CD4-positive, alpha-beta T cell treated with Interleukin-6 at 100 ng/mL for 8 hours (primary cell): ENCODE measurements around the gene CCM2.
"Not testable (repeated sequence)": the region's sequence is repeated elsewhere in the genome, so short reads cannot be mapped to it uniquely, and the experiment has no call there.

Experiments
- DNase-seq: peaks from one replicate; pipeline ENCODE4 v3.0.0-alpha.2; 2020; ENCODE audit warnings: mixed read lengths, low spot score

The CCM2 gene

GRCh38 chr7:44982535-44982923 is 17.5 kb upstream of the CCM2 start:
- no peak for DNase-seq

- DNase-seq: no peak
Observed at GRCh38 chr7:44982970-44983369, 17.0 kb upstream of the CCM2 start.

DNA sequence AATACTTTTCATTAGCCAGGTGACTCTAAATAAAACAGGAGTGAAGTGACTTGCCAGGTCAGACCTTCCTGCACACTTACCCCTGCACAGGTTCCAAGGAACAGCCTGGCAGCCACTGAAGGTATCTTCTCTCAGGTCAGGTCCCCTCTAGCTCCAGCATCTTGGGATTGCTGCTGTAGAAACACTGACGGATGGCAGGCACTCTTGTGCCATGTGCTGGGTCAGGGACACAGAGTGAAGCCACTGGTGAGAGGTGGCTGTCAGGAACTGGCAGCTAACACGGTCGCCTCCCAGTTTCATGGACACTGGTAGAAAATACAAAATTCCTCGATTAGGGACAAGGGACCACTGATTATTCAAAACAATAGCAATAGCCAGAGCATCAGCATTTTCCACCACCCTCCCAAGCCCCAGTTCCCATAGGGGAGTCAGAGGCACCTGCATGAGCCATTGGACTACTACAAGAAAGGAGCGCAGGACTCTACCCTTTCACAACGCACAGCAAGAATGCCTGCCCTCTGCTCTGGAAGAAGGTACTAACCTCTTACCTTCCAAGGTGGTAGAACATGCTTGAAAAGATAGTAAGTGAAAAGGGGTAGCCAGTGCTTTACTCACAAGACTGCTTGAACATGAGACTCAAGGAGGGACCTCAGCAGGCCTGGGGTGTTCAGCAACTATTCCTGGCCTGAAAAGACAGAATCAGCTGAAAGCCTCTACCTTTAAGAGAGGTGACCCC is 16.1 kb upstream of the CCM2 start:
- no peak for DNase-seq

GRCh38 chr7:44984478-44984758 is 15.6 kb upstream of the CCM2 start:
- DNase-seq: no peak

DNA sequence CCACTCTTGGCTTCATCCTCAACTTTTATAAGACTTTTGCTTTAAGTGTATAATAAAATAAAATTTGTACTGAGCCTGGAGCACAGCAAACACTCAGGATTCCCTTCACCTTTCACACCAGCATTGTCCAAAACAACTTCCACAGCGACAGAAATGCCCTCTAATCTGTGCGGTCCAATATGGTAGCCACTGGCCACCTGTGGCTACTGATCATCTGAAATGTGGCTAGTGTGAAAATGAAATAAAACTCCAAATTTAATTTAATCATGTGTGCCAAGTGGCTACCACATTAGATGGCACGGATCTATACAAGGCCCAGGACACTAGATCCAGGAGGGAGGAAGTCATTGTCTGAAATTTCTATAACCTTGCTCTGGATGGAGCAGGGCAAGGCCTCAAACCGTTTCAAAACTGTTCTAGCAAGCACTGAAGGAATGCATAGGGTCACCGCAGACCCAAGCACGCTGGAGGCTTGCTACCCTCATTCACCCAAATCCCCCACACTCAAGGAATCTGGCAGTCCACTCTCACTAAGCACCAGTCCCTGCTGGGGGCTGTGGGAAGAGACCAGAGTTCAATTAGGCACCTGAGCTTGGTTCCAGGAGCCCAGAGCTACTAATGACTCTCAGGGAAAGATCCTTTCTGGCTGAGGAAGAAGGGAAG is 14.8 kb upstream of the CCM2 start:
- no peak for DNase-seq

DNA sequence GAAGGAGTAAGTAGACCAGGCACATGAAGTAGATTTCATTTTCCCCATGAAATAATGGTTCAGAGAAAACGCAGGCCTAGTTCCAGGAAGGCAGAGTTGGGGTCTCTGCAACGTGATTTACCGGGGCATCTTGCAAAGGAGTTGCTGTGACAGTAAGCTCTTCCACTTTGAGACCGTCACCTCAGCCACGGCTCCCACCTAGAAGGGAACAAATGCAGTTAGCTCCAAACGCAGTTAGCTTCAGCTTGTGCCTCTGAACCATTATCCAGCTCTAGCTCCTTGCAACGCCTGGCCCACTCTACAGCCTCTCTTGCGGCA is 14.1 kb upstream of the CCM2 start:
- no peak for DNase-seq

DNA sequence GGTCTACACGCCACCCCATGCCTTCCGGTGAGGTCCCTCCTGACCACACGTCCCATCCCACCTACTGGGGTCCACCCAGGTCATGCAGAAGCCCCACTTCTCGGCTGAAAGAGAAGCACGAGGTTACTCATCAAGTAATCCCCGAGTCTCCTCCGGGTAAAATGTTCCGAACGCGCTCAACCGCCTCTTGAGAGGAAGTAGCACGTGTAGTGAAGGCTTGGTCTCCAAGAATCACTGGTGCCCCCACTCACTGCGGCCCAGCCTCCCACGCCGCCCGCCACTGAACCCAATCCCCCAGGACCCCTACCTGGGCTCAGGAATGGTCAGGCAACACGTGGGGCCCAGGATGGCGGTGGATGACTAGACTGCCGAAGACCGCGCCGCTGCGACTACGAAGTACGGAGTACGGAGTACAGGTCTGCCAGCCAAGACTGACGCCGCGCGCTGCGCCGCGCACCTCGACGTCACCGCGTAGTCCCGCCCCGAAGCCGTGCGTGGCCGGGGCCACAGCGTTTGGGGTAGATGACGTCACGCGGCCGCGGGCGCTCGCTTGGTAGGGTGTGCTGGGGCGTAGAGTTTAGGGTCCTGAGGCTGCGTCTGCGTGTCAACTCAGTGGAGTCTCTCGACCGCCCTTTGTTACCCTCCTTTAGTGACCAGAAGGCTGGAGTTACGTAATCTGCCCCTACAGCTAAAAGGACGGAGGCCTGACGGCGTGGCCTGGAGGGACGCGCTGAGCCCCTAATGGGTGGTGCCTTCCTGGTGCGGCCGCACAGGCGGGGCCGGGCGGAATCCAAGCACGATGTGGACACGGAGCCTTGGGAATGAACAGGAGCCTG is 13.6 kb upstream of the CCM2 start:
- DNase-seq: peak; percentile 91

GRCh38 chr7:44987457-44987856 is 12.5 kb upstream of the CCM2 start:
- no peak for DNase-seq

- DNase-seq: no peak
Observed at GRCh38 chr7:44987996-44988395, 12.0 kb upstream of the CCM2 start.

- DNase-seq: no peak
Observed at GRCh38 chr7:44988701-44989100, 11.3 kb upstream of the CCM2 start.

- no peak for DNase-seq
Observed at GRCh38 chr7:44989132-44989531, 10.9 kb upstream of the CCM2 start.

- no peak for DNase-seq
Observed at GRCh38 chr7:44990109-44991023, 9.6 kb upstream of the CCM2 start.

GRCh38 chr7:44992004-44992795 is 7.8 kb upstream of the CCM2 start:
- DNase-seq: not testable (repeated sequence)

DNA sequence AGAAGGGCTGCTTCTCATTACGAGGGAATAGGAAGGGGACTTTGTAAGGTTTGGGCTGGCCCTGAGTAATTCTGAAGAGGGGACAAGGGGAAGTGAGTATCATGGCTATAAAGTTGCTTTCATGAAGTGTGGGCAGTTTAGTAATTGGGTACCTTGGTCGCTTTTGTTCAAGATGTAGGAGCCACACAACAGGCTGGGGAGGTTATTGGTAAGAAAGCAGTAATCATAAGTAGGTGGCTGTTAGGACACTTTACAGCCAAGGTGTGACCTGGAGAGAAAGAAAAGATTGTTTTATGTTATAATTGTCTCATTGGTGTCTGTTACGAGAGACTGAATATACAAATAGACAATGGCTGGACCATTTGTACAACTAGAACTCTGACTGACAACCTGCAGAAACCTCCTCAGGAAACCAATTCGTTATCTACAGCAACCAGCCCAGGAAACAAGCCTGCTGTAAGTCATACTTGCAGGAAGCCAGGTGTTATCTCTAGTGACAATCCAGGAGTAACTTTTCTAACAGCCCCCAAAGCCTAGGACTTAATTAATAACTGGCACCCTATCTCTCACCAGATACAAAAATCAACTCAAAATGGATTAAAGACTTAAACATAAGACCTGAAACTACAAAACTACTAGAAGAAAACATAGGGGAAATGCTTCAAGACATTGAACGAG is 5.0 kb upstream of the CCM2 start:
- peak; percentile 59 for DNase-seq

DNA sequence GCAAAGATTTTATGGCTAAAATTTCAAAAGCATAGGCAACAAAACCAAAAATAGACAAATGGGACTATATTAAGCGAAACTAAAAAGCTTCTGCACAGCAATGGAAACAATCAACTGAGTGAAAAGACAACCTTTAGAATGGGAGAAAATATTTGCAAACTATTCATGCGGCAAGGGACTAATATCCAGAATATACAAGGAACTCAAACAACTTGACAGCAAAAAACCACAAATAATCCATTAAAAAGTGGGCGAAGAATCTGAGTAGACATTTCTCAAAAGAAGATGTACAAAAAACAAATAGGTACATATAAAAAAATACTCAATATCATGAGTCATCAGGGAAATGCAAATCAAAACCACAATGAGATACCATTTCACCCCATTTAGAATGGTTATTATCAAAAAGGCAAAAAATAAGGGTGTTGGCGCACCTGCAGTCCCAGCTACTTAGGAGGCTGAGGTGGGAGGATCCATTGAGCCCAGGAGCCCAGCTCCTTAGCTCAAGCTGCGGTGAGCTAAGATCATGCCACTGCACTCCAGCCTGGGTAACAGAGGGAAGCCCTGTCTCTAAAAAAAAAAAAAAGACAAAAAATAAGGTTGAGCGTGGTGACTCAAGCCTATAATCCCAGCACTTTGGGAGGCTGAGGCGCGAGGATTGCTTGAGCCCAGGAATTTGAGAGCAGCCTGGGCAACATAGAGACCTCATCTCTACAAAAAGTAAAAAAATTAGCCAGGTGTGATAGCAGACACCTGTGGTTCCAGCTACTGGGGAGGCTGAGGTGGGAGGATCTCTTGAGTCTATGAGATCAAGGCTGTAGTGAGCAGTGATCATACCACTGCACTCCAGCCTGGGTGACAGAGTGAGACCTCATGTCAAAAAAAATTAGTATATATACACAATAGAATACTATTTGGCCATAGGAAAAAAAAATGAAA is 4.2 kb upstream of the CCM2 start:
- DNase-seq: peak; percentile 51

GRCh38 chr7:44998153-44998871 is 1.7 kb upstream of the CCM2 start:
- DNase-seq: no peak

DNA sequence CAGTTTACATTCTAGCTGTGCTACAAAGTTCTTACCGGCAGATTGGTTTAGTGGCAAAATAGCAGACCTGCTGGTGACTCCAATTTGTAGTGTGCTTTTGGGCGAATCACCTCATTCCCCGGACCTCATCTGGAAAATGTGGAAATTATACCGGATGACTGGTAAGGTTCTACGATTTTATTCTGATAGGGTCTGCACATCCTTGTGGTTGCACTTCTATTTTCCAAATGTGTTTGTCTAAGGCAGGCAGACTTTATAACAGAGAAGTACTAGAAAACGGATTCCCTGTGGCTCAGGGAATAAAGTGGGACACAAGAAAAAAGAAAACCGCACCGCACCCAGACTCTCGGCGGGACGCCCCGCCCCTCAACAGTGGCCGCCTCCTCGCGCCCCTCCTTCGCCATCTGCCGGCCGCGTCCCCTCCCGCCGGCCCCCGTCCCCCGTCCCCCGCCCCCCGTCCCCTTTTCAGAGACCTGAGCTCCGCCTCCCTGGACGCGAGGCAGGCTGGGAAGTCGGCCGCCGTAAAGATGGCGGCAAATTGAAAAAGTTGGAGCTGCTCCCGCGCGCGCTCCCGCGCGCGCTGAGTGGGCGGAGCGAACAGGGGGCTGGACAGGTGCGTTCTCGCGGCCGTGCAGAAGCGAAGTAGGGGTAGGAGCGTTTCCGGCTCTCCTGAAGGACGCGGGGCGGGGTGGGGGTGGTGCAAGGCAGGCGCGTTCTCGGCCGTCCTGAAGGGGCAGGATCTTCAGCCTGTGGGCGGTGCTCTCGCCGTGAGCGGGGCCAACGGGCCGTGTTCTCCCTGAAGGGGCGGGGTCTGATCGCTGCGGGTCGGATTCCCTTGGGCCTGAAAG is 532 bp upstream of the CCM2 start:
- peak; percentile 100 for DNase-seq

DNA sequence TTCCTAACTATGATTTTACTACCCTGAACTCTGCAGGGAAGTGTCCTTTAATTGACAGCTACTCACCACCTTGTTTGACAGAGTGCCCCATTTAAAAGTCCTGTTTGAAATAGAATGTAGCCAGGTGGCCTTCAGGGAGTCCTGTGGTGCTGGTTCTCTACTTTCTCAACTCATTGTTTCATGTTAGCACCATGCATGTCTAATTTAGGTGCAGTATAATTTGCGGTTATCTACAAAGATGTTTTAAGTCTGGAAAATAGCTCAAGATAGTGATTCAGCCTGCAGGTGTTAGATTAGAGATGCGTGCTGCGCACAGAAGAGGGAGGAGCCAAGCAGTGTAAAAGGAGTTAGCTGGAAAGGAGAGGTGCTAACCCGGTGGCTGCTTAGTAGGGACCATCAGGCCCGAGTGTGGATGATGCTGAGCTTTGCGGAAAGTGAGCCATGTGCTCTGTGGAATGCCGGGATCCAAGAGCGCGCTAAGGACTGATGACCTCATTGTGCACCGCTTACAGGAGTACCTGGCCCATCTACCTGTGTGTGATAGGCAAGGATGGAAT is 1.2 kb downstream of the CCM2 start:
- peak; percentile 73 for DNase-seq
